Fibroblast of skin of back (primary cell): Measurements from ENCODE around the gene MYOZ3.

Experiments used
- DNase-seq: peaks from one replicate; pipeline ENCODE4 v3.0.0-alpha.2; 2013

MYOZ3 gene

DNA sequence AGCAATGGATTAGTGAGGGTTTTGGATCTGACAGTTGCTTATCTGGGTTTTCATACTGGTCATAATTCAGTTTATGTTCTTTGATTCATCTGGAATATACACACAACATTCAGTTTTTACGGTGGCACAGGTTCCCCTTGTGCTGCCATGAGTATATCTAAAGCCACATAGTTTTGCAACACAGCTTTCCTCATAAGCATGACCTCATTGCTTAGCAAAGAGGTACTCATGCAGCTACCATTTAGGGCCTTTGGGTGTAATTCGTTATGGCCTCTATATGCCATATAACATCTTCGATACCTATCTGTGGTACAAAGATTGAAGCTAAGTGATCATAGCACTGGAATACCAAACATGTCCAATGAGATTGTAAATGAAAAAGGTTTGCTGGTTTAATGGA, 42.7 kb downstream of the MYOZ3 start:
- no peak for DNase-seq

DNA sequence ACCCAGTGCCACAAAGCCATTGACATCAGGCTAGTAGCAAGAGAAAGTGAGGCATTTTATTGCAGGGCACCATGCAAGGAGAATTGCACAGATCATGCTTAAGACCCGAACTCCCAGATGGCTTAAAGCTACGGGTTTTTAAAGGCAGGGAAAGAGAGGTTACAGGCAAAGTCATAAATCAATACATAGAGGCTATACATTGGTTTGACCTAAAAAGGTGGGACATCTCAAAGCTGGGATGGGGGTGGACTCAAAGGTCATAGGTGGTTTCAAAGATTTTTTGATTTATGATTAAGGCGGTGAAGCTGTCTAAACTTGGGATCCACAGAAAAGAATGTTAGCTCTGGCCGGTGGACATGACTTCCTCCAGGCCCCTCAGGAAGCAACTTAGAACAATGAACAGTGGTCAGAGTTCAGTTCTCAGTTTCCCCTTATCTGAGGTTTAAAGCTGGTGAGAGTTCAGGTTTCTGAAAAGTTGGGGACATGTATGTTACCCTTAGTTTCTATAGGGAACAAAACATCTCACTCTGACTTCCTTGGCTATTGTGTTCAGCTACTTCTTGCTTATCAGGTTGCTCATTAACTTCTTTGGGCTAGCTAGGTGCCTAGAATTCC, 45.8 kb downstream of the MYOZ3 start:
- DNase-seq = no peak

DNA sequence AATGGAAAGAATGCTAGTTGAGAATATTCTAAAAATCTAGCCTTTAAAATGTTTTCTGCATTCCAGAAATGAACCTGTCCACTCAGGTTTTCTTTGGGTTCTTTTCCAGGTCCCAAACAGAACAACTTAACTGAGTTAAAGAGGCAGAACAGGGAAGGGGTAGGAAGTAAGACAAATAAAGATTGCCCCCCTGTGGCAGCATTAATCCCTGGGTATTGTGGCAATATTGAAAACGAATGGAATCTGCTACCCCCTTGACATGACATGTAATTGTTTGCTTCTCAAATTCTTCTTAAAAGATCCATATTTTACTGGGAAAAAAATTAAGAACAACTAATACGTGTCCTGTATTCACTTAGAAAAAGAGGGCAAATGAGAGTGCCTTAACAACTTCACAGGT, 49.1 kb downstream of the MYOZ3 start:
- peak; percentile 10 for DNase-seq

DNA sequence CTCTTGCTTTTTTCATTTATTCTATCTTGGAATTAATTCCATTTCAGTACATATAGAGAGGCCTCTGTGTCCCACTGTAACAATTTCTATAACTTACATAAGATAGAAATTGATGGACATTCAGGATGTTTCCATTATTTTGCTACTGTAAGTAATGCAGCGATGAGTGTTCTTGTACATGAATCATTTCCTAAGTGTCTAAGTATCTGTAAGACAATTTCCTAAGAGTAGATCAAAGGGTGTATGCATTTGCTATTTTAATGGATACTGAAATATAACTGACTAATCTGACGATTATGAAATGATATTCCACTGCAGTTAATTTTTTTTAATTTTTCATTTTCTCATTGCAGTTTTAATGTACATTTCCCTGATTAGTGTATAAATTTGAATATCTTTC, 62.8 kb downstream of the MYOZ3 start:
- no peak for DNase-seq
